ENCODE data around the gene BRPF3.

Gene BRPF3

GRCh38 chr6:36196113-36196879 lies at the start of gene BRPF3:
BRPF3 (plus strand) TSS chr6:36196744; CDS start chr6:36200323, 3,579 bp downstream.
- H3K9ac ChIP-seq: peak within 1 kb of the TSS; percentile 93
- H3K4me3 ChIP-seq: peak within 1 kb of the TSS; percentile 80
- no peak for TF ChIP-seq Cebpa-rat (IDR thresholded peaks at IDR 0.05)
- peak within 1 kb of the TSS; percentile 95 for H3K27ac ChIP-seq
- peaks cover 29% of the 10 kb centered on the region for H3K4me1 ChIP-seq
- H4K20me1 ChIP-seq: no peaks in the 10 kb centered on the region
- H3K4me2 ChIP-seq: peak within 1 kb of the TSS; percentile 96
- peaks cover 31% of the 10 kb centered on the region for H3K9me3 ChIP-seq
- H3K27me3 ChIP-seq: no peaks in the 10 kb centered on the region
- peaks cover 29% of the 10 kb centered on the region for H3K36me3 ChIP-seq

GRCh38 chr6:36147294-36147693 lies 49.2 kb upstream of the BRPF3 start:
- H3K4me1 ChIP-seq: peaks cover 43% of the 10 kb centered on the region
- H3K27me3 ChIP-seq: no peaks in the 10 kb centered on the region
- H3K9ac ChIP-seq: no peak overlapping the region
- H4K20me1 ChIP-seq: no peaks in the 10 kb centered on the region
- H3K9me3 ChIP-seq: peaks cover 53% of the 10 kb centered on the region
- H3K36me3 ChIP-seq: peaks cover 29% of the 10 kb centered on the region
- no peak for TF ChIP-seq Cebpa-rat (IDR thresholded peaks at IDR 0.05)
- H3K27ac ChIP-seq: 0 out of 2 replicates have a peak overlapping the region, but pooled peaks have one; percentile 8
- peak overlapping the region; percentile 42 for H3K4me2 ChIP-seq
- 0 out of 2 replicates have a peak overlapping the region, but pooled peaks have one; percentile 2 for H3K4me3 ChIP-seq

- TF ChIP-seq Cebpa-rat (IDR thresholded peaks at IDR 0.05): no peak
- Histone ChIP-seq H3K27ac (no peak overlapping the region; the same call in 1 of the 2 replicates), H3K27me3 (no peaks in the 10 kb centered on the region), H3K4me1 (peaks cover 34% of the 10 kb centered on the region), H3K9me3 (peaks cover 72% of the 10 kb centered on the region), H3K4me3 (no peak overlapping the region), H3K36me3 (peaks cover 14% of the 10 kb centered on the region), H4K20me1 (no peaks in the 10 kb centered on the region), H3K4me2 (peak overlapping the region; percentile 67), H3K9ac (no peak overlapping the region; the same call in 1 of the 2 replicates)
These were observed 47.1 kb upstream of the BRPF3 start for GRCh38 chr6:36149476-36149875.

- Histone ChIP-seq H3K4me1 (peaks cover 34% of the 10 kb centered on the region), H3K4me2 (peak overlapping the region; percentile 67), H4K20me1 (no peaks in the 10 kb centered on the region), H3K4me3 (no peak overlapping the region), H3K27ac (peak overlapping the region; percentile 15; the same call in 1 of the 2 replicates), H3K36me3 (peaks cover 7% of the 10 kb centered on the region; the same call in 1 of the 2 replicates), H3K9ac (no peak overlapping the region; the same call in 1 of the 2 replicates), H3K9me3 (peaks cover 73% of the 10 kb centered on the region), H3K27me3 (no peaks in the 10 kb centered on the region)
- no peak for TF ChIP-seq Cebpa-rat (IDR thresholded peaks at IDR 0.05)
These were observed 46.3 kb upstream of the BRPF3 start for GRCh38 chr6:36150283-36150682.

- H3K4me3 ChIP-seq: no peak overlapping the region
- H3K36me3 ChIP-seq: peaks cover 8% of the 10 kb centered on the region; the same call in 1 of the 2 replicates
- H3K27ac ChIP-seq: no peak overlapping the region
- H3K9me3 ChIP-seq: peaks cover 54% of the 10 kb centered on the region
- no peak overlapping the region for H3K4me2 ChIP-seq
- no peaks in the 10 kb centered on the region for H4K20me1 ChIP-seq
- H3K9ac ChIP-seq: no peak overlapping the region
- no peaks in the 10 kb centered on the region for H3K27me3 ChIP-seq
- TF ChIP-seq Cebpa-rat (IDR thresholded peaks at IDR 0.05): no peak
- peaks cover 25% of the 10 kb centered on the region for H3K4me1 ChIP-seq
These were observed 42.3 kb upstream of the BRPF3 start for GRCh38 chr6:36154286-36154685.

- H3K4me1 ChIP-seq: peaks cover 11% of the 10 kb centered on the region
- H3K9me3 ChIP-seq: peaks cover 54% of the 10 kb centered on the region
- H3K36me3 ChIP-seq: peaks cover 8% of the 10 kb centered on the region; the same call in 1 of the 2 replicates
- H3K27ac ChIP-seq: no peak overlapping the region
- H4K20me1 ChIP-seq: no peaks in the 10 kb centered on the region
- H3K27me3 ChIP-seq: no peaks in the 10 kb centered on the region
- no peak for TF ChIP-seq Cebpa-rat (IDR thresholded peaks at IDR 0.05)
- no peak overlapping the region for H3K4me3 ChIP-seq
- no peak overlapping the region for H3K9ac ChIP-seq
- no peak overlapping the region for H3K4me2 ChIP-seq
These were observed 40.9 kb upstream of the BRPF3 start for GRCh38 chr6:36155662-36156061.

GRCh38 chr6:36160147-36160760 lies 36.3 kb upstream of the BRPF3 start:
- Histone ChIP-seq H3K4me1 (peaks cover 3% of the 10 kb centered on the region; the same call in 1 of the 2 replicates), H3K9ac (no peak overlapping the region), H4K20me1 (no peaks in the 10 kb centered on the region), H3K4me3 (no peak overlapping the region), H3K4me2 (no peak overlapping the region), H3K36me3 (peaks cover 8% of the 10 kb centered on the region; the same call in 1 of the 2 replicates), H3K27ac (no peak overlapping the region), H3K9me3 (peaks cover 14% of the 10 kb centered on the region), H3K27me3 (no peaks in the 10 kb centered on the region)
- TF ChIP-seq Cebpa-rat (IDR thresholded peaks at IDR 0.05): no peak

GRCh38 chr6:36169023-36170007 lies 27.2 kb upstream of the BRPF3 start:
- Histone ChIP-seq H3K9ac (no peak overlapping the region; the same call in 1 of the 2 replicates), H3K27ac (no peak overlapping the region), H3K4me3 (no peak overlapping the region), H3K27me3 (no peaks in the 10 kb centered on the region), H3K4me1 (no peaks in the 10 kb centered on the region), H3K9me3 (peaks cover 8% of the 10 kb centered on the region; the same call in 1 of the 2 replicates), H3K36me3 (no peaks in the 10 kb centered on the region), H4K20me1 (no peaks in the 10 kb centered on the region), H3K4me2 (no peak overlapping the region)
- no peak for TF ChIP-seq Cebpa-rat (IDR thresholded peaks at IDR 0.05)

GRCh38 chr6:36170704-36171103 lies 25.8 kb upstream of the BRPF3 start:
- no peak overlapping the region for H3K27ac ChIP-seq
- no peaks in the 10 kb centered on the region for H3K4me1 ChIP-seq
- no peak overlapping the region for H3K4me2 ChIP-seq
- no peak overlapping the region for H3K4me3 ChIP-seq
- H3K9ac ChIP-seq: no peak overlapping the region
- no peaks in the 10 kb centered on the region for H4K20me1 ChIP-seq
- H3K36me3 ChIP-seq: no peaks in the 10 kb centered on the region
- H3K9me3 ChIP-seq: peaks cover 3% of the 10 kb centered on the region; the same call in 1 of the 2 replicates
- no peak for TF ChIP-seq Cebpa-rat (IDR thresholded peaks at IDR 0.05)
- no peaks in the 10 kb centered on the region for H3K27me3 ChIP-seq

Measured in BLaER1 (cell line).